HEK293 (cell line): Measurements from ENCODE around the gene APOL2.

Source experiments
- KLF10 ChIP-seq: fragments of 450-650 bp; IDR thresholded peaks from 2 replicates; pipeline ENCODE4 v1.5.1; 2018; ENCODE audit warnings: missing biosample characterization, mild to moderate bottlenecking, missing genetic modification characterization
- SP2 ChIP-seq: fragments of 450-650 bp; formaldehyde crosslinking; IDR thresholded peaks from 2 replicates; pipeline ENCODE4 v1.5.1; 2016; ENCODE audit warnings: missing biosample characterization, missing genetic modification characterization
- TRIM28 ChIP-seq: IDR thresholded peaks from 2 replicates; pipeline ENCODE4 v1.6.1; 2011; ENCODE audit warnings: low read length, control low read depth, borderline replicate concordance
- YY1 ChIP-seq: fragments of 450-650 bp; formaldehyde crosslinking; IDR thresholded peaks from 2 replicates; pipeline ENCODE4 v1.5.1; 2018; ENCODE audit warnings: missing biosample characterization, missing genetic modification characterization
- YY2 ChIP-seq: fragments of 450-650 bp; formaldehyde crosslinking; IDR thresholded peaks from 2 replicates; pipeline ENCODE4 v1.5.1; 2016; ENCODE audit warnings: missing biosample characterization, missing genetic modification characterization
- ZFHX2 ChIP-seq: fragments of 450-650 bp; formaldehyde crosslinking; conservative IDR thresholded peaks from 2 replicates; pipeline ENCODE4 v1.5.1; 2016; ENCODE audit warnings: missing biosample characterization, missing genetic modification characterization
- ZNF366 ChIP-seq: fragments of 450-650 bp; formaldehyde crosslinking; conservative IDR thresholded peaks from 2 replicates; pipeline ENCODE4 v1.5.1; 2016; ENCODE audit warnings: missing biosample characterization, missing genetic modification characterization
- ZNF426 ChIP-seq: fragments of 450-650 bp; formaldehyde crosslinking; IDR thresholded peaks from 2 replicates; pipeline ENCODE4 v1.5.1; 2017; ENCODE audit warnings: missing biosample characterization, missing genetic modification characterization, mild to moderate bottlenecking, inconsistent platforms, moderate library complexity
- ZNF530 ChIP-seq: fragments of 450-650 bp; formaldehyde crosslinking; IDR thresholded peaks from 2 replicates; pipeline ENCODE4 v1.5.1; 2016; ENCODE audit warnings: low read depth, missing biosample characterization, missing genetic modification characterization
- ZNF585B ChIP-seq: fragments of 450-650 bp; formaldehyde crosslinking; IDR thresholded peaks from 2 replicates; pipeline ENCODE4 v1.5.1; 2016; ENCODE audit warnings: missing biosample characterization, missing genetic modification characterization
- ZNF629 ChIP-seq: fragments of 450-650 bp; formaldehyde crosslinking; IDR thresholded peaks from 2 replicates; pipeline ENCODE4 v1.5.1; 2017; ENCODE audit warnings: missing biosample characterization, missing genetic modification characterization
- ZNF785 ChIP-seq: fragments of 450-650 bp; formaldehyde crosslinking; IDR thresholded peaks from 2 replicates; pipeline ENCODE4 v1.5.1; 2016; ENCODE audit warnings: missing biosample characterization, missing genetic modification characterization
- TF ChIP-seq, protein P1 (sequence below): fragments of 450-650 bp; formaldehyde crosslinking; IDR thresholded peaks from 2 replicates; pipeline ENCODE4; 2016; ENCODE audit warnings: missing biosample characterization, missing genetic modification characterization
- TF ChIP-seq, protein P2 (sequence below): fragments of 450-650 bp; formaldehyde crosslinking; IDR thresholded peaks from 2 replicates; pipeline ENCODE4 v1.5.1; 2016; ENCODE audit warnings: missing biosample characterization, missing genetic modification characterization
- TF ChIP-seq, protein P3 (sequence below): fragments of 450-650 bp; formaldehyde crosslinking; IDR thresholded peaks from 2 replicates; pipeline ENCODE4 v1.5.1; 2017; ENCODE audit warnings: missing biosample characterization, missing genetic modification characterization
- TF ChIP-seq, protein P4 (sequence below): fragments of 450-650 bp; formaldehyde crosslinking; conservative IDR thresholded peaks from 2 replicates; pipeline ENCODE4 v1.5.1; 2016; ENCODE audit warnings: low read depth, missing biosample characterization, missing genetic modification characterization
- TF ChIP-seq, protein P5 (sequence below): fragments of 450-650 bp; formaldehyde crosslinking; IDR thresholded peaks from 2 replicates; pipeline ENCODE4 v1.5.1; 2016; ENCODE audit warnings: missing biosample characterization, missing genetic modification characterization
- TF ChIP-seq, protein P6 (sequence below): fragments of 450-650 bp; formaldehyde crosslinking; IDR thresholded peaks from 2 replicates; pipeline ENCODE4 v1.5.1; 2016; ENCODE audit warnings: missing biosample characterization, missing genetic modification characterization, borderline replicate concordance
- TF ChIP-seq, protein P7 (sequence below): fragments of 450-650 bp; formaldehyde crosslinking; IDR thresholded peaks from 2 replicates; pipeline ENCODE4 v1.5.1; 2016; ENCODE audit warnings: missing biosample characterization, missing genetic modification characterization
- TF ChIP-seq, protein P8 (sequence below): fragments of 450-650 bp; formaldehyde crosslinking; IDR thresholded peaks from 2 replicates; pipeline ENCODE4 v1.5.1; 2017; ENCODE audit warnings: missing biosample characterization, missing genetic modification characterization

The APOL2 gene

DNA sequence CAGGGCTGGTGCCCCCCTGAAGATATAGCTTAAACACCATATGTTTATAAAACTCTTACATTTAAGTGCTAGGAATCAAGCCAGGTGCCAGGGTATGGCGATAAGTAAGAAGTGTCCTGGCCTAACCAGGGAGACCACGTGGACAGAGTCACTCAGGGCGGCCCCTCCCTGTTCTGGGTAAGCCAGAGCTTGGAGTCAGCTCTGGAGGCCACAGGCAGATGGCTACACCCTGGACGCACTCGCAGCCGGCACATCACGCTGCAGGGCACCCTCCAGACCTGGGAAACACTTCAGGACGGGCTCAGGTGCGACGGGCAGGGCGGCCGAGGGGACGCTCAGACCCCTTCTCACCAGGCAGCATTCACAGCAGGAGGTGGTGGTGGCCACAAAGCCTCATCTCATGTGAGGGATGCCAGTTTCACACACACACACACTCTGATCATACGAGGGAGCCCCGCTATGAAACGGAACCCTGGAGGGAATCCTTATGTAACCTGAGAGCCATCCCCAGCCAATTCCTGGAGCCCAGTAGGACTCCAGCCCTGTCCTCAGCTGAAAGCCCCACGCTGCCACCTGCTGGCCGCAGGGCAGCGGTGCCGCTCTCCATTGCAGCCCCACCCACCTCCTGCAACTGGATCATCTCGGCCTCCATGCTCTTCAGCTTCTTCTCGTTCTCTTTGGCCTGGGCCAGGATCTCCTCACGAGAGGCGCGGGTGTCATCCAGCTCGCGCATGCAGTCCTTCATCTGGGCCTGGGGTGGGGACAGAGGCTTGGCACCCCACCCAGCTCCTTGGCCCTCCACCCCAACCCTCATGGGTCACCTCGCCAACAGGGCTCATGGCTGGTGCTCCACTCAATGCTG is 47.0 kb upstream of the APOL2 start (continued):
- TF ChIP-seq, protein P1, sequence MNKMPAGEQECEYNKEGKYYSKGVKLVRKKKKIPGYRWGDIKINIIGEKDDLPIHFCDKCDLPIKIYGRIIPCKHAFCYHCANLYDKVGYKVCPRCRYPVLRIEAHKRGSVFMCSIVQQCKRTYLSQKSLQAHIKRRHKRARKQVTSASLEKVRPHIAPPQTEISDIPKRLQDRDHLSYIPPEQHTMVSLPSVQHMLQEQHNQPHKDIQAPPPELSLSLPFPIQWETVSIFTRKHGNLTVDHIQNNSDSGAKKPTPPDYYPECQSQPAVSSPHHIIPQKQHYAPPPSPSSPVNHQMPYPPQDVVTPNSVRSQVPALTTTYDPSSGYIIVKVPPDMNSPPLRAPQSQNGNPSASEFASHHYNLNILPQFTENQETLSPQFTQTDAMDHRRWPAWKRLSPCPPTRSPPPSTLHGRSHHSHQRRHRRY = no peak
- no peak for TF ChIP-seq ZNF785 (tag by site-specific recombination)
- no peak for TF ChIP-seq ZNF366 (tag by site-specific recombination)
- no peak for TF ChIP-seq KLF10 (tag by site-specific recombination)
- TF ChIP-seq, protein P2, sequence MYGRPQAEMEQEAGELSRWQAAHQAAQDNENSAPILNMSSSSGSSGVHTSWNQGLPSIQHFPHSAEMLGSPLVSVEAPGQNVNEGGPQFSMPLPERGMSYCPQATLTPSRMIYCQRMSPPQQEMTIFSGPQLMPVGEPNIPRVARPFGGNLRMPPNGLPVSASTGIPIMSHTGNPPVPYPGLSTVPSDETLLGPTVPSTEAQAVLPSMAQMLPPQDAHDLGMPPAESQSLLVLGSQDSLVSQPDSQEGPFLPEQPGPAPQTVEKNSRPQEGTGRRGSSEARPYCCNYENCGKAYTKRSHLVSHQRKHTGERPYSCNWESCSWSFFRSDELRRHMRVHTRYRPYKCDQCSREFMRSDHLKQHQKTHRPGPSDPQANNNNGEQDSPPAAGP (tag by site-specific recombination) = peak; percentile 34; the same call in 1 of the 2 replicates
- TF ChIP-seq SP2 (tag by site-specific recombination) = no peak
- TF ChIP-seq, protein P3, sequence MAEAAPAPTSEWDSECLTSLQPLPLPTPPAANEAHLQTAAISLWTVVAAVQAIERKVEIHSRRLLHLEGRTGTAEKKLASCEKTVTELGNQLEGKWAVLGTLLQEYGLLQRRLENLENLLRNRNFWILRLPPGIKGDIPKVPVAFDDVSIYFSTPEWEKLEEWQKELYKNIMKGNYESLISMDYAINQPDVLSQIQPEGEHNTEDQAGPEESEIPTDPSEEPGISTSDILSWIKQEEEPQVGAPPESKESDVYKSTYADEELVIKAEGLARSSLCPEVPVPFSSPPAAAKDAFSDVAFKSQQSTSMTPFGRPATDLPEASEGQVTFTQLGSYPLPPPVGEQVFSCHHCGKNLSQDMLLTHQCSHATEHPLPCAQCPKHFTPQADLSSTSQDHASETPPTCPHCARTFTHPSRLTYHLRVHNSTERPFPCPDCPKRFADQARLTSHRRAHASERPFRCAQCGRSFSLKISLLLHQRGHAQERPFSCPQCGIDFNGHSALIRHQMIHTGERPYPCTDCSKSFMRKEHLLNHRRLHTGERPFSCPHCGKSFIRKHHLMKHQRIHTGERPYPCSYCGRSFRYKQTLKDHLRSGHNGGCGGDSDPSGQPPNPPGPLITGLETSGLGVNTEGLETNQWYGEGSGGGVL (tag by site-specific recombination) = no peak
- TF ChIP-seq, protein P4, sequence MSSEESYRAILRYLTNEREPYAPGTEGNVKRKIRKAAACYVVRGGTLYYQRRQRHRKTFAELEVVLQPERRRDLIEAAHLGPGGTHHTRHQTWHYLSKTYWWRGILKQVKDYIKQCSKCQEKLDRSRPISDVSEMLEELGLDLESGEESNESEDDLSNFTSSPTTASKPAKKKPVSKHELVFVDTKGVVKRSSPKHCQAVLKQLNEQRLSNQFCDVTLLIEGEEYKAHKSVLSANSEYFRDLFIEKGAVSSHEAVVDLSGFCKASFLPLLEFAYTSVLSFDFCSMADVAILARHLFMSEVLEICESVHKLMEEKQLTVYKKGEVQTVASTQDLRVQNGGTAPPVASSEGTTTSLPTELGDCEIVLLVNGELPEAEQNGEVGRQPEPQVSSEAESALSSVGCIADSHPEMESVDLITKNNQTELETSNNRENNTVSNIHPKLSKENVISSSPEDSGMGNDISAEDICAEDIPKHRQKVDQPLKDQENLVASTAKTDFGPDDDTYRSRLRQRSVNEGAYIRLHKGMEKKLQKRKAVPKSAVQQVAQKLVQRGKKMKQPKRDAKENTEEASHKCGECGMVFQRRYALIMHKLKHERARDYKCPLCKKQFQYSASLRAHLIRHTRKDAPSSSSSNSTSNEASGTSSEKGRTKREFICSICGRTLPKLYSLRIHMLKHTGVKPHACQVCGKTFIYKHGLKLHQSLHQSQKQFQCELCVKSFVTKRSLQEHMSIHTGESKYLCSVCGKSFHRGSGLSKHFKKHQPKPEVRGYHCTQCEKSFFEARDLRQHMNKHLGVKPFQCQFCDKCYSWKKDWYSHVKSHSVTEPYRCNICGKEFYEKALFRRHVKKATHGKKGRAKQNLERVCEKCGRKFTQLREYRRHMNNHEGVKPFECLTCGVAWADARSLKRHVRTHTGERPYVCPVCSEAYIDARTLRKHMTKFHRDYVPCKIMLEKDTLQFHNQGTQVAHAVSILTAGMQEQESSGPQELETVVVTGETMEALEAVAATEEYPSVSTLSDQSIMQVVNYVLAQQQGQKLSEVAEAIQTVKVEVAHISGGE (tag by site-specific recombination) = no peak
- TF ChIP-seq, protein P5, sequence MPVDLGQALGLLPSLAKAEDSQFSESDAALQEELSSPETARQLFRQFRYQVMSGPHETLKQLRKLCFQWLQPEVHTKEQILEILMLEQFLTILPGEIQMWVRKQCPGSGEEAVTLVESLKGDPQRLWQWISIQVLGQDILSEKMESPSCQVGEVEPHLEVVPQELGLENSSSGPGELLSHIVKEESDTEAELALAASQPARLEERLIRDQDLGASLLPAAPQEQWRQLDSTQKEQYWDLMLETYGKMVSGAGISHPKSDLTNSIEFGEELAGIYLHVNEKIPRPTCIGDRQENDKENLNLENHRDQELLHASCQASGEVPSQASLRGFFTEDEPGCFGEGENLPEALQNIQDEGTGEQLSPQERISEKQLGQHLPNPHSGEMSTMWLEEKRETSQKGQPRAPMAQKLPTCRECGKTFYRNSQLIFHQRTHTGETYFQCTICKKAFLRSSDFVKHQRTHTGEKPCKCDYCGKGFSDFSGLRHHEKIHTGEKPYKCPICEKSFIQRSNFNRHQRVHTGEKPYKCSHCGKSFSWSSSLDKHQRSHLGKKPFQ (tag by site-specific recombination) = no peak
- no peak for TF ChIP-seq ZNF585B (tag by site-specific recombination)
- TF ChIP-seq ZFHX2 (tag by site-specific recombination) = peak; percentile 35; the same call in 1 of the 2 replicates
- TF ChIP-seq ZNF629 = no peak
- TF ChIP-seq, protein P6, sequence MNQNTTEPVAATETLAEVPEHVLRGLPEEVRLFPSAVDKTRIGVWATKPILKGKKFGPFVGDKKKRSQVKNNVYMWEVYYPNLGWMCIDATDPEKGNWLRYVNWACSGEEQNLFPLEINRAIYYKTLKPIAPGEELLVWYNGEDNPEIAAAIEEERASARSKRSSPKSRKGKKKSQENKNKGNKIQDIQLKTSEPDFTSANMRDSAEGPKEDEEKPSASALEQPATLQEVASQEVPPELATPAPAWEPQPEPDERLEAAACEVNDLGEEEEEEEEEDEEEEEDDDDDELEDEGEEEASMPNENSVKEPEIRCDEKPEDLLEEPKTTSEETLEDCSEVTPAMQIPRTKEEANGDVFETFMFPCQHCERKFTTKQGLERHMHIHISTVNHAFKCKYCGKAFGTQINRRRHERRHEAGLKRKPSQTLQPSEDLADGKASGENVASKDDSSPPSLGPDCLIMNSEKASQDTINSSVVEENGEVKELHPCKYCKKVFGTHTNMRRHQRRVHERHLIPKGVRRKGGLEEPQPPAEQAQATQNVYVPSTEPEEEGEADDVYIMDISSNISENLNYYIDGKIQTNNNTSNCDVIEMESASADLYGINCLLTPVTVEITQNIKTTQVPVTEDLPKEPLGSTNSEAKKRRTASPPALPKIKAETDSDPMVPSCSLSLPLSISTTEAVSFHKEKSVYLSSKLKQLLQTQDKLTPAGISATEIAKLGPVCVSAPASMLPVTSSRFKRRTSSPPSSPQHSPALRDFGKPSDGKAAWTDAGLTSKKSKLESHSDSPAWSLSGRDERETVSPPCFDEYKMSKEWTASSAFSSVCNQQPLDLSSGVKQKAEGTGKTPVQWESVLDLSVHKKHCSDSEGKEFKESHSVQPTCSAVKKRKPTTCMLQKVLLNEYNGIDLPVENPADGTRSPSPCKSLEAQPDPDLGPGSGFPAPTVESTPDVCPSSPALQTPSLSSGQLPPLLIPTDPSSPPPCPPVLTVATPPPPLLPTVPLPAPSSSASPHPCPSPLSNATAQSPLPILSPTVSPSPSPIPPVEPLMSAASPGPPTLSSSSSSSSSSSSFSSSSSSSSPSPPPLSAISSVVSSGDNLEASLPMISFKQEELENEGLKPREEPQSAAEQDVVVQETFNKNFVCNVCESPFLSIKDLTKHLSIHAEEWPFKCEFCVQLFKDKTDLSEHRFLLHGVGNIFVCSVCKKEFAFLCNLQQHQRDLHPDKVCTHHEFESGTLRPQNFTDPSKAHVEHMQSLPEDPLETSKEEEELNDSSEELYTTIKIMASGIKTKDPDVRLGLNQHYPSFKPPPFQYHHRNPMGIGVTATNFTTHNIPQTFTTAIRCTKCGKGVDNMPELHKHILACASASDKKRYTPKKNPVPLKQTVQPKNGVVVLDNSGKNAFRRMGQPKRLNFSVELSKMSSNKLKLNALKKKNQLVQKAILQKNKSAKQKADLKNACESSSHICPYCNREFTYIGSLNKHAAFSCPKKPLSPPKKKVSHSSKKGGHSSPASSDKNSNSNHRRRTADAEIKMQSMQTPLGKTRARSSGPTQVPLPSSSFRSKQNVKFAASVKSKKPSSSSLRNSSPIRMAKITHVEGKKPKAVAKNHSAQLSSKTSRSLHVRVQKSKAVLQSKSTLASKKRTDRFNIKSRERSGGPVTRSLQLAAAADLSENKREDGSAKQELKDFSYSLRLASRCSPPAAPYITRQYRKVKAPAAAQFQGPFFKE (tag by site-specific recombination) = no peak
- TF ChIP-seq, protein P7, sequence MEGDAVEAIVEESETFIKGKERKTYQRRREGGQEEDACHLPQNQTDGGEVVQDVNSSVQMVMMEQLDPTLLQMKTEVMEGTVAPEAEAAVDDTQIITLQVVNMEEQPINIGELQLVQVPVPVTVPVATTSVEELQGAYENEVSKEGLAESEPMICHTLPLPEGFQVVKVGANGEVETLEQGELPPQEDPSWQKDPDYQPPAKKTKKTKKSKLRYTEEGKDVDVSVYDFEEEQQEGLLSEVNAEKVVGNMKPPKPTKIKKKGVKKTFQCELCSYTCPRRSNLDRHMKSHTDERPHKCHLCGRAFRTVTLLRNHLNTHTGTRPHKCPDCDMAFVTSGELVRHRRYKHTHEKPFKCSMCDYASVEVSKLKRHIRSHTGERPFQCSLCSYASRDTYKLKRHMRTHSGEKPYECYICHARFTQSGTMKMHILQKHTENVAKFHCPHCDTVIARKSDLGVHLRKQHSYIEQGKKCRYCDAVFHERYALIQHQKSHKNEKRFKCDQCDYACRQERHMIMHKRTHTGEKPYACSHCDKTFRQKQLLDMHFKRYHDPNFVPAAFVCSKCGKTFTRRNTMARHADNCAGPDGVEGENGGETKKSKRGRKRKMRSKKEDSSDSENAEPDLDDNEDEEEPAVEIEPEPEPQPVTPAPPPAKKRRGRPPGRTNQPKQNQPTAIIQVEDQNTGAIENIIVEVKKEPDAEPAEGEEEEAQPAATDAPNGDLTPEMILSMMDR (tag by site-specific recombination) = peak; percentile 93
- no peak for TF ChIP-seq YY1 (tag by site-specific recombination)
- TF ChIP-seq ZNF426 = no peak
- peak; percentile 38; the same call in 1 of the 2 replicates for TF ChIP-seq TRIM28
- TF ChIP-seq ZNF530 (tag by site-specific recombination) = no peak
- TF ChIP-seq YY2 (tag by site-specific recombination) = 0 out of 2 replicates have a peak, but pooled peaks have one; percentile 53
- TF ChIP-seq, protein P8, sequence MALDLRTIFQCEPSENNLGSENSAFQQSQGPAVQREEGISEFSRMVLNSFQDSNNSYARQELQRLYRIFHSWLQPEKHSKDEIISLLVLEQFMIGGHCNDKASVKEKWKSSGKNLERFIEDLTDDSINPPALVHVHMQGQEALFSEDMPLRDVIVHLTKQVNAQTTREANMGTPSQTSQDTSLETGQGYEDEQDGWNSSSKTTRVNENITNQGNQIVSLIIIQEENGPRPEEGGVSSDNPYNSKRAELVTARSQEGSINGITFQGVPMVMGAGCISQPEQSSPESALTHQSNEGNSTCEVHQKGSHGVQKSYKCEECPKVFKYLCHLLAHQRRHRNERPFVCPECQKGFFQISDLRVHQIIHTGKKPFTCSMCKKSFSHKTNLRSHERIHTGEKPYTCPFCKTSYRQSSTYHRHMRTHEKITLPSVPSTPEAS (tag by site-specific recombination) = no peak
